Endothelial cell (in vitro differentiated cells): ENCODE measurements around the gene ANKRD33B. TPM values are rescaled to one million over a fixed set of nuclear protein-coding genes. Genes with fewer than 3 reads are reported as not detected.

Source experiments
- DNase-seq: peaks from one replicate; pipeline ENCODE4 v3.0.0; 2021; ENCODE audit warnings: low spot score
- H3K27ac Mint-ChIP-seq: one replicate; pipeline ENCODE4 v1.8.0; 2021; ENCODE audit warnings: mixed read lengths, inconsistent platforms; ENCODE audit not compliant: unreplicated experiment
- H3K27me3 Mint-ChIP-seq: one replicate; pipeline ENCODE4 v1.8.0; 2021; ENCODE audit warnings: mild to moderate bottlenecking, moderate library complexity, mixed read lengths, inconsistent platforms; ENCODE audit not compliant: unreplicated experiment
- H3K36me3 Mint-ChIP-seq: one replicate; pipeline ENCODE4 v1.8.0; 2021; ENCODE audit warnings: mild to moderate bottlenecking, low read depth, mixed read lengths, inconsistent platforms; ENCODE audit not compliant: unreplicated experiment
- H3K4me1 Mint-ChIP-seq: one replicate; pipeline ENCODE4 v1.8.0; 2021; ENCODE audit warnings: mild to moderate bottlenecking, mixed read lengths, inconsistent platforms; ENCODE audit not compliant: unreplicated experiment
- H3K4me3 Mint-ChIP-seq: one replicate; pipeline ENCODE4 v1.8.0; 2021; ENCODE audit warnings: mild to moderate bottlenecking, mixed read lengths, inconsistent platforms; ENCODE audit not compliant: unreplicated experiment
- H3K9me3 Mint-ChIP-seq: one replicate; pipeline ENCODE4 v1.8.0; 2021; ENCODE audit warnings: mixed read lengths, inconsistent platforms; ENCODE audit not compliant: unreplicated experiment
- total RNA-seq: library from RNA; stranded (reverse); fragmentation: NEBNext Ultra II Directional; extraction: Animal tissue kit (Norgen Biotek cat#: 25700); gene quantifications from one replicate; pipeline ENCODE4 v1.2.1, GENCODE V29; 2021; ENCODE audit not compliant: unreplicated experiment
- TF ChIP-seq, protein P1 (sequence below): fragments of 200-600 bp; sonication (generic); IDR thresholded peaks from one replicate; pipeline ENCODE4 v1.5.0; 2021; ENCODE audit warnings: antibody characterized with exemption; ENCODE audit not compliant: unreplicated experiment

Gene ANKRD33B
- total RNA-seq, 1 donor from 2014 or later = 7.0 TPM

DNA sequence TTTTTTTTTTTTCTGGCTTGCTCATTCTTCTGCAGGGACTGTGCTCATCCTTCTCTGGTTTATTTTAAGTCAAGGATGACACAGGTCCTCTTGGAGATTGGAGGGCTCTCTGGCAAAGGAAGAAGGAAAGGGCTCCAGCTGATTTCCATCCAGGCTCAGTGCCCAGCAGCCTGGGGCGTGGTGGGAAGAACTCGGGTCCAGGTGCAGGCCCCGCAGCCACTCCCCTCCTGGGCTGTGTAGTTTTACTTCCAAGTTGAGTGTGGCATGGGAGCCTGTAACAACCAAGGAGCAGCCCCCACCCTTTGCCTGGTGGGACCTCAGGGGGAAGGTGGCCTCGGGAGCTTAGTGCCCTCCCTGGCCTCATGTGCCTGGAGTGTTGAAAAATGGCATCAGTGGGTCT is 58.9 kb downstream of the ANKRD33B start:
- DNase-seq = no peak
- TF ChIP-seq, protein P1, sequence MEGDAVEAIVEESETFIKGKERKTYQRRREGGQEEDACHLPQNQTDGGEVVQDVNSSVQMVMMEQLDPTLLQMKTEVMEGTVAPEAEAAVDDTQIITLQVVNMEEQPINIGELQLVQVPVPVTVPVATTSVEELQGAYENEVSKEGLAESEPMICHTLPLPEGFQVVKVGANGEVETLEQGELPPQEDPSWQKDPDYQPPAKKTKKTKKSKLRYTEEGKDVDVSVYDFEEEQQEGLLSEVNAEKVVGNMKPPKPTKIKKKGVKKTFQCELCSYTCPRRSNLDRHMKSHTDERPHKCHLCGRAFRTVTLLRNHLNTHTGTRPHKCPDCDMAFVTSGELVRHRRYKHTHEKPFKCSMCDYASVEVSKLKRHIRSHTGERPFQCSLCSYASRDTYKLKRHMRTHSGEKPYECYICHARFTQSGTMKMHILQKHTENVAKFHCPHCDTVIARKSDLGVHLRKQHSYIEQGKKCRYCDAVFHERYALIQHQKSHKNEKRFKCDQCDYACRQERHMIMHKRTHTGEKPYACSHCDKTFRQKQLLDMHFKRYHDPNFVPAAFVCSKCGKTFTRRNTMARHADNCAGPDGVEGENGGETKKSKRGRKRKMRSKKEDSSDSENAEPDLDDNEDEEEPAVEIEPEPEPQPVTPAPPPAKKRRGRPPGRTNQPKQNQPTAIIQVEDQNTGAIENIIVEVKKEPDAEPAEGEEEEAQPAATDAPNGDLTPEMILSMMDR = no peak
- Mint-ChIP-seq H3K27ac (no peak overlapping the region), H3K4me3 (no peak overlapping the region), H3K4me1 (peaks cover 9% of the 10 kb centered on the region), H3K9me3 (no peaks in the 10 kb centered on the region), H3K27me3 (no peaks in the 10 kb centered on the region), H3K36me3 (peaks cover 8% of the 10 kb centered on the region)

DNA sequence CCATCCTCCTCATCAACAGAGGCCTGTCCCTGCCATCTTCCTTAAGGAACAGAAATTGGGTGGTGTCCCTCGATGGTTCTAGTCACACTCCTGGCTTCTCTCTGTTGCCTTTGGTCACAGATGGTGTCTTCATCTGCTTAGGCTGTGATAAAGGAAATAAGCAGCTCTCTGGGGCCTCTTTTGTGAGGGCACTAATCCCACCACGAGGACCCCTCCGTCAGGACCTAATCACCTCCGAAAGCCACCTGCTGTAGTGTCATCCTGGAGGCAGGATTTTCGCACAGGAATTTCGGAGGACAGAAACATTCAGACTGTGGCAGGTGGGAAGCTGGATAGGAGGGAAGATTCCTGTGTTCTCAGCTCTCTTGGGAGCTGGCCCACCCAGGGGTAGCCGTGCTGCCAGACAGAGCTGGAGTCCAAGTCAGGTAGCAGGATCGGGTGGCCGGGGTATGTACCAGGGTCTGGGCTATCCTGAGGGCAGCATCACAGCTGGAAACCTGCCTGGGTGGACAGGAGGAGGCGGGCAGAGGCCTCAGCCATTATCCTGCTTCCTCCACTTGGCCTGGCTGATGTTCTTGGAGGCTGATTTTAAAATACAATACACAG is 59.5 kb downstream of the ANKRD33B start:
- no peak overlapping the region for H3K27ac Mint-ChIP-seq
- peaks cover 8% of the 10 kb centered on the region for H3K36me3 Mint-ChIP-seq
- peaks cover 9% of the 10 kb centered on the region for H3K4me1 Mint-ChIP-seq
- no peaks in the 10 kb centered on the region for H3K9me3 Mint-ChIP-seq
- TF ChIP-seq, protein P1 = no peak
- H3K4me3 Mint-ChIP-seq = no peak overlapping the region
- DNase-seq = no peak
- H3K27me3 Mint-ChIP-seq = no peaks in the 10 kb centered on the region

DNA sequence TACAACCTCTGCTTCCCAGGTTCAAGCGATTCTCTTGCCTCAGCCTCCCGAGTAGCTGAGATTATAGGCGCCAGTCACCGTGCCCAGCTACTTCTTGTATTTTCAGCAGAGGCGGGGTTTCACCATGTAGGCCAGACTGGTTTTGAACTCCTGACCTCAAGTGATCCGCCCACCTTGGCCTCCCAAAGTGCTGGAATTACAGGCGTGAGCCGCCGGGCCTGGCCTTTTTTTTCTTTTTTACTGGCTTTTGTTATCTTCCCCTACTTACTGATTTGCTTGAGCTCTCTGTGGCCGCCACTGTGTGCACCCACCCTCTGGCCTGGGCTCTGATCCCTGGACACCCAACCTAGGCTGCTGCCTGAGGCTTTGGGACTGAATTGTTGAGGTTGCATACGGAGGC is 60.3 kb downstream of the ANKRD33B start:
- Mint-ChIP-seq H3K27ac (no peak overlapping the region), H3K9me3 (no peaks in the 10 kb centered on the region), H3K4me3 (no peak overlapping the region), H3K27me3 (peaks cover under 1% of the 10 kb centered on the region), H3K36me3 (peaks cover 3% of the 10 kb centered on the region), H3K4me1 (peaks cover 9% of the 10 kb centered on the region)
- no peak for DNase-seq
- TF ChIP-seq, protein P1 = no peak

DNA sequence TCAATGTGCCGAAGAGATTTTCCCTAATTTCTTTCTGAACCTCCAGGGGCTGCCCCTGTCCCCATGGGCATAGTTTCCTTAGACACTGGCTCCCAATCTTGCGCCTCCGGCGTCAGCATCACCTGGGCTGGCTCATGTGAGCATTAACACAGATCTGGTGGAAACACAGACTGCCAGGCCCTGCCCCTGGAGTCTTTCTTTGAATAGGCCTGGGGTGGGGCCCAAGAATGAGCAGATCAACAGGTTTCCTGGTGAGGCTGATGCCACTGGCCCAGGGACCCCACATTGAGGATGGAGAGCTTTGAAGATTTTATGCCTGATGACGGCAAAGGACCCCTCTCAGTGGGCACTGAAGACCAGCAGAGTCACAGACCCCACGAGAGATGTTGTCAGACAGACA is 60.8 kb downstream of the ANKRD33B start:
- TF ChIP-seq, protein P1 = no peak
- no peaks in the 10 kb centered on the region for H3K9me3 Mint-ChIP-seq
- peaks cover 3% of the 10 kb centered on the region for H3K36me3 Mint-ChIP-seq
- H3K27ac Mint-ChIP-seq = no peak overlapping the region
- H3K4me1 Mint-ChIP-seq = peaks cover 9% of the 10 kb centered on the region
- H3K4me3 Mint-ChIP-seq = no peak overlapping the region
- peaks cover 3% of the 10 kb centered on the region for H3K27me3 Mint-ChIP-seq
- no peak for DNase-seq

DNA sequence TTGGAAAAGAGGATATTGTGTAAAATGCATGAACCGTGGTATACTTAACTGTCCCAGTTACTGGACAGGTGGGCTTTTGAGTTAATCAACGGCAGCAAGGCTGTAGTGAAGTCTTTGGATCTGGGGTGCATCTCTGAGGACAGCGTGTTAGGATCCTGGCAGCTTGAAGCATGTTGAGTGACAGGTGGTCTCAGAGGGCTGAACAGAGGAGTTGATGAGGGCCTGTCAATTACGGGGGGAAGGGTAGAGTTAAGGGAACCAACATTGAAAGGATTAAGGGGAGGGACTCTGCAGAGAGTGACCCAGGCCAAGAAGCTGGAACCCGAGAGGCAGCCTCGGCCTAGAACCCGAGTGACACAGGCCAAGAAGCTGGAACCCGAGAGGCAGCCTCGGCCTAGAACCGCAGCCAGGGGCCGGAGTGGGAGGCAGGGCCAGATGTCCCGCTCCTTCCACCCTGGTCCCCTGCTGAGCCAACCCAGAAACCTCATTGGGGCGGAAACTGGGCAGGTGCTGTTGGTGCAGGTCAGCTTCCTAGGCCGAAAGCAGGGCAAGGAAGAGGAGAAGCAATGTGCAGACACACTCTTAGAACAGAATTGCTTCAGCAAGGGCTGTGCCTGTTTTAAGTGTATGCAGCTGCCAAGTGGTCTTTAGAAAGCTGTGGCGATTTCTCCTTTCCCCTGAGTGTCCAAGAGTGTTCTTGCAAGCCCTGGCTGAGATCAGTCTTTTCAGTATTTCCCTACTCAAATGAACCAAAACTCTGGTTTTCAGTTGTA is 62.0 kb downstream of the ANKRD33B start:
- TF ChIP-seq, protein P1 = no peak
- no peak overlapping the region for H3K27ac Mint-ChIP-seq
- no peak overlapping the region for H3K4me3 Mint-ChIP-seq
- H3K27me3 Mint-ChIP-seq = peaks cover 3% of the 10 kb centered on the region
- peaks cover 9% of the 10 kb centered on the region for H3K4me1 Mint-ChIP-seq
- no peaks in the 10 kb centered on the region for H3K9me3 Mint-ChIP-seq
- no peaks in the 10 kb centered on the region for H3K36me3 Mint-ChIP-seq
- no peak for DNase-seq
